ENCODE measurements around the gene NREP. TPM values are rescaled to one million over a fixed set of nuclear protein-coding genes. Genes with fewer than 3 reads are reported as not detected.

The NREP gene
- total and polyA plus RNA-seq, 2 experiments from 2014 or later, result 177 to 263 TPM

DNA sequence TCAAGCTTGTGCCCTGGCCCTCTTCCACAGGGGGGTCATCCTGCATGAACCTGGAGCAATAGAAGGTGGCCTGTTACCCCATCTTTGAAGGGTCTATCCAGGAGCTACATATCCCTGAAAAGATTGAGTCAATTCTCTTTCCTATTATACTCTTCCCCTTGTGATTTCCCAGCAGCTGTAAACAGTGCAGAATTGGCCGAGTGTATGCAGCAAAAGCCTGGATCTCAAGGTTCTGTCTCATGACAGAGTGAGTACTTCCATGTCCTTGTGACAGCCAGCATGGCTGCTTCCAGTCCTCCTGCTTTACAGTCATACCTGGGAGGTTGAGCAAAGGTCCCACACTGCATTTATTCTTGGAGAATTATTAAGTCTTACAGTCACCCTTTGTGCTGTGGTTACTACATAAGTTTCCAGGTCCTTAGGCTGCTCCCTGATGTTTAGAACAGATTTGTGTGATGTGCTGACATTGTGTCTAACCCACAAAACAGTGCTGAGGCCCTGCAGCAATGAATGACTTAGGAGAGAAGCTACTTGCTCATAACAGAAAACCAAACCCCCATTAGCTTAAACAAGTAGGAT lies 67.5 kb downstream of the NREP start:
- Histone ChIP-seq H3K4me2 (no peak overlapping the region), H2AFZ (no peak overlapping the region), H3K36me3 (replicated peaks; ENCODE audit: insufficient read depth, low read depth) (no peaks in the 10 kb centered on the region), H3K79me2 (no peaks in the 10 kb centered on the region), H3K4me3 (no peak overlapping the region), H3K27ac (no peak overlapping the region), H4K20me1 (ENCODE audit: insufficient read depth, poor library complexity, severe bottlenecking) (no peaks in the 10 kb centered on the region), H3K27me3 (no peaks in the 10 kb centered on the region), H3K9me2 (replicated peaks; ENCODE audit: insufficient read depth) (no peaks in the 10 kb centered on the region), H3K4me1 (ENCODE audit: insufficient read depth) (no peaks in the 10 kb centered on the region), H3K9me3 (ENCODE audit: low read depth) (no peaks in the 10 kb centered on the region)
- TF ChIP-seq, protein P1, sequence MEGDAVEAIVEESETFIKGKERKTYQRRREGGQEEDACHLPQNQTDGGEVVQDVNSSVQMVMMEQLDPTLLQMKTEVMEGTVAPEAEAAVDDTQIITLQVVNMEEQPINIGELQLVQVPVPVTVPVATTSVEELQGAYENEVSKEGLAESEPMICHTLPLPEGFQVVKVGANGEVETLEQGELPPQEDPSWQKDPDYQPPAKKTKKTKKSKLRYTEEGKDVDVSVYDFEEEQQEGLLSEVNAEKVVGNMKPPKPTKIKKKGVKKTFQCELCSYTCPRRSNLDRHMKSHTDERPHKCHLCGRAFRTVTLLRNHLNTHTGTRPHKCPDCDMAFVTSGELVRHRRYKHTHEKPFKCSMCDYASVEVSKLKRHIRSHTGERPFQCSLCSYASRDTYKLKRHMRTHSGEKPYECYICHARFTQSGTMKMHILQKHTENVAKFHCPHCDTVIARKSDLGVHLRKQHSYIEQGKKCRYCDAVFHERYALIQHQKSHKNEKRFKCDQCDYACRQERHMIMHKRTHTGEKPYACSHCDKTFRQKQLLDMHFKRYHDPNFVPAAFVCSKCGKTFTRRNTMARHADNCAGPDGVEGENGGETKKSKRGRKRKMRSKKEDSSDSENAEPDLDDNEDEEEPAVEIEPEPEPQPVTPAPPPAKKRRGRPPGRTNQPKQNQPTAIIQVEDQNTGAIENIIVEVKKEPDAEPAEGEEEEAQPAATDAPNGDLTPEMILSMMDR (IDR thresholded peaks at IDR 0.05; ENCODE audit: poor library complexity), result no peak
- TF ChIP-seq EZH2phosphoT487 (IDR thresholded peaks at IDR 0.05; ENCODE audit: low read depth, severe bottlenecking, unreplicated experiment), result no peak
- TF ChIP-seq EZH2 (IDR thresholded peaks at IDR 0.05; ENCODE audit: borderline replicate concordance), result no peak
- DNase-seq (ENCODE audit: low spot score), result peak; percentile 23
- WGBS (ENCODE audit: low lambda C conversion rate, missing lambda C conversion rate), result 67% methylated on average over 1 of the region's 1 CpG

DNA sequence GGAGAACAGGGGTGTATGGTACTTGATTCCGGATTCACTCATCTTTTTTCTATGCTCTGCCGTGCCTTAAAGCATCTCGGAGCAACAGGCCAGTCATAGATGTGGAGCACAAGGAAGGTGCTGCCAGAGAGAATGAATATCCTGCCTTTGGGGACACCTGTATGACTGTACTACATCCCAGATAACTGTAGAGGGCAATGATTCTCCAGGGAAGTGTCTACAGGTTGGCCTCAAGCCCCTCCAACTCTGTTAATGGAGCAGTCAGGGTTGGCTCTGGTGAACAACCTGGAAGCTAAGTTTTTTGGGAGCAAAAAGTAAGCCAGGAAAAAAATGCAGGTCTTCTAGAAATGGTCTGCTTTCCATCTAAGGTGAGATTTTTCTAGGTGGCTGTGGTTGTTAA lies 71.0 kb downstream of the NREP start:
- no peak overlapping the region for H3K27ac ChIP-seq
- no peak overlapping the region for H3K4me2 ChIP-seq
- H3K27me3 ChIP-seq, result no peaks in the 10 kb centered on the region
- 97% methylated on average over 3 of the region's 3 CpGs for WGBS (ENCODE audit: low lambda C conversion rate, missing lambda C conversion rate)
- H4K20me1 ChIP-seq (ENCODE audit: insufficient read depth, poor library complexity, severe bottlenecking), result no peaks in the 10 kb centered on the region
- H3K9me3 ChIP-seq (ENCODE audit: low read depth), result no peaks in the 10 kb centered on the region
- no peak for TF ChIP-seq EZH2 (IDR thresholded peaks at IDR 0.05; ENCODE audit: borderline replicate concordance)
- TF ChIP-seq, protein P1 (IDR thresholded peaks at IDR 0.05; ENCODE audit: poor library complexity), result peak; percentile 17
- no peaks in the 10 kb centered on the region for H3K79me2 ChIP-seq
- no peak for DNase-seq (ENCODE audit: low spot score)
- no peaks in the 10 kb centered on the region for H3K9me2 ChIP-seq (replicated peaks; ENCODE audit: insufficient read depth)
- H3K4me3 ChIP-seq, result no peak overlapping the region
- no peak overlapping the region for H2AFZ ChIP-seq
- no peaks in the 10 kb centered on the region for H3K36me3 ChIP-seq (replicated peaks; ENCODE audit: insufficient read depth, low read depth)
- peaks cover 16% of the 10 kb centered on the region for H3K4me1 ChIP-seq (ENCODE audit: insufficient read depth)

DNA sequence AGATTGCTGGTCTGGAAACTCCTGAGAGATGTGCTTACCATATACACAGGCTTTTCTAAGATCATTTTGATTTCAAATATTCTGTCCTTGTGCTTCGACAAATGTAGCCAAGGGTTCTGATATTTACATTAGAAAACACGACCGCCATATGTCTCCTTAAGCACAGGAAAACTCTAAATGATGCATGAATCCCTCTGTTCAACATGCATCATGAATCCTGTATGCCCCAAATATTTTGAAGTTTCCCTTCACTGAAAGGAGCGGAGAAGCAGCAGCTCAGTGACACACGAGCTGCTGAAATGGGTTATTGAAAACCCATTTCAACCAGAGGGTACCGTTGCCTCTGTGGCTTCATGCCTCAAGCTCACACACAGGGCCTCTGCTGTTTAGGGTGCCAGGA lies 74.4 kb downstream of the NREP start:
- Histone ChIP-seq H3K9me3 (ENCODE audit: low read depth) (no peaks in the 10 kb centered on the region), H3K27ac (peak overlapping the region; percentile 68), H2AFZ (no peak overlapping the region), H3K4me2 (peak overlapping the region; percentile 64), H4K20me1 (ENCODE audit: insufficient read depth, poor library complexity, severe bottlenecking) (no peaks in the 10 kb centered on the region), H3K27me3 (no peaks in the 10 kb centered on the region), H3K79me2 (no peaks in the 10 kb centered on the region), H3K4me3 (no peak overlapping the region), H3K9me2 (replicated peaks; ENCODE audit: insufficient read depth) (no peaks in the 10 kb centered on the region), H3K36me3 (replicated peaks; ENCODE audit: insufficient read depth, low read depth) (no peaks in the 10 kb centered on the region), H3K4me1 (ENCODE audit: insufficient read depth) (peaks cover 24% of the 10 kb centered on the region)
- TF ChIP-seq, protein P1 (IDR thresholded peaks at IDR 0.05; ENCODE audit: poor library complexity), result no peak
- TF ChIP-seq EZH2phosphoT487 (IDR thresholded peaks at IDR 0.05; ENCODE audit: low read depth, severe bottlenecking, unreplicated experiment) (no peak), EZH2 (IDR thresholded peaks at IDR 0.05; ENCODE audit: borderline replicate concordance) (no peak)
- 96% methylated on average over 6 of the region's 6 CpGs for WGBS (ENCODE audit: low lambda C conversion rate, missing lambda C conversion rate)
- no peak for DNase-seq (ENCODE audit: low spot score)
